Caco-2 (cell line): ENCODE measurements around the gene FLACC1. TPM values are rescaled to one million over a fixed set of nuclear protein-coding genes. Genes with fewer than 3 reads are reported as not detected.

Source experiments
- BruUV-seq: library from RNA; stranded (reverse); fragments of 400-500 nt; replicated peaks from 2 replicates; lab custom pipeline; 2021; lab: Mats Ljungman, UMichigan
- CTCF ChIA-PET: fragments of 300-600 bp; sonication (Branson Sonifier 250); formaldehyde crosslinking; loops from one replicate; lab custom pipeline; 2022; ENCODE audit warnings: antibody characterized with exemption; lab: Charles Lee
- POLR2A ChIA-PET: fragments of 300-600 bp; sonication (Branson Sonifier 250); formaldehyde crosslinking; loops from one replicate; lab custom pipeline; 2022; ENCODE audit warnings: antibody characterized with exemption; lab: Charles Lee
- DNase-seq, 2 experiments: peaks; one replicate each; pipeline versions ENCODE4 v3.0.0 to v3.0.0-alpha.2; 2020 to 2022
- H3K27me3 ChIP-seq: replicated peaks from 2 replicates; pipeline ENCODE4 v1.6.0; 2011; ENCODE audit warnings: low read length; ENCODE audit not compliant: control insufficient read depth, insufficient read depth
- H3K36me3 ChIP-seq: 2 replicates; pipeline ENCODE4 v1.5.1; 2011; ENCODE audit warnings: low read length; ENCODE audit not compliant: control insufficient read depth, insufficient read depth
- H3K4me1 ChIP-seq: fragments of 250-450 bp; sonication (Bioruptor Pico); 2 replicates; pipeline ENCODE4 v1.5.1; 2020; ENCODE audit warnings: mild to moderate bottlenecking
- H3K4me3 ChIP-seq: 2 replicates; pipeline ENCODE4 v1.5.1; 2011; ENCODE audit warnings: low read depth, mild to moderate bottlenecking, control low read depth, low read length
- H3K9me3 ChIP-seq: fragments of 250-450 bp; sonication (Bioruptor Pico); 2 replicates; pipeline ENCODE4 v1.5.1; 2020; ENCODE audit warnings: mild to moderate bottlenecking, moderate library complexity
- H3K27ac Mint-ChIP-seq: one replicate; pipeline ENCODE4 v1.8.0; 2022; ENCODE audit warnings: mixed read lengths; ENCODE audit not compliant: unreplicated experiment
- H3K27me3 Mint-ChIP-seq: one replicate; pipeline ENCODE4 v1.8.0; 2022; ENCODE audit warnings: mixed read lengths; ENCODE audit not compliant: insufficient read depth, unreplicated experiment
- H3K36me3 Mint-ChIP-seq: one replicate; pipeline ENCODE4 v1.8.0; 2022; ENCODE audit warnings: mild to moderate bottlenecking, mixed read lengths; ENCODE audit not compliant: insufficient read depth, unreplicated experiment
- H3K4me1 Mint-ChIP-seq: one replicate; pipeline ENCODE4 v1.8.0; 2022; ENCODE audit warnings: low read depth, mixed read lengths; ENCODE audit not compliant: unreplicated experiment
- H3K4me3 Mint-ChIP-seq: one replicate; pipeline ENCODE4 v1.8.0; 2022; ENCODE audit warnings: mild to moderate bottlenecking, moderate library complexity, mixed read lengths; ENCODE audit not compliant: unreplicated experiment
- H3K9me3 Mint-ChIP-seq: one replicate; pipeline ENCODE4 v1.8.0; 2022; ENCODE audit warnings: mixed read lengths; ENCODE audit not compliant: unreplicated experiment
- CTCF ChIP-seq, 2 experiments: fragments of 200-600 bp in 1 of 2; IDR thresholded peaks; 1 replicate in 1 of 2; 2 replicates in 1 of 2; pipeline versions ENCODE4 v1.5.1 to v1.8.0; 2011 to 2022; ENCODE audit warnings: antibody characterized with exemption in 1 of 2, control low read depth in 1 of 2, inconsistent platforms in 1 of 2, low read depth in 1 of 2, low read length in 1 of 2, mild to moderate bottlenecking in 1 of 2, moderate library complexity in 1 of 2; ENCODE audit not compliant: insufficient read depth in 1 of 2, severe bottlenecking in 1 of 2, unreplicated experiment in 1 of 2
- intact Hi-C: fragments of 100-400 bp; cut with micrococcal nuclease; formaldehyde crosslinking; loops from one replicate; pipeline ENCODE4 v1.10.0; 2022; ENCODE audit not compliant: unreplicated experiment
- total RNA-seq: library from RNA; stranded (reverse); gene quantifications from 2 replicates; pipeline ENCODE4 v1.2.3, GENCODE V29; 2022

The FLACC1 gene
- total RNA-seq, 1 experiment from 2014 or later, result 0.86 TPM

- H3K4me3 ChIP-seq, result no peak overlapping the region
- no peaks in the 10 kb centered on the region for H3K9me3 ChIP-seq
- Mint-ChIP-seq H3K27me3 (no peaks in the 10 kb centered on the region), H3K36me3 (peaks cover 9% of the 10 kb centered on the region), H3K4me3 (no peak overlapping the region), H3K4me1 (no peaks in the 10 kb centered on the region), H3K27ac (no peak overlapping the region), H3K9me3 (peaks cover 11% of the 10 kb centered on the region)
- 0 out of 2 replicates have a peak, but pooled peaks cover 3% of the 10 kb centered on the region for H3K4me1 ChIP-seq
- CTCF ChIA-PET, result no interaction called here
- no peaks in the 10 kb centered on the region for H3K36me3 ChIP-seq
- intact Hi-C loops, result no loop called here
- H3K27me3 ChIP-seq, result no peaks in the 10 kb centered on the region
- BruUV-seq, result no TSS peak
- TF ChIP-seq CTCF (IDR thresholded peaks at IDR 0.05; ENCODE audit: insufficient read depth in 1 of 2, low read depth in 1 of 2, low read length in 1 of 2, severe bottlenecking in 1 of 2, unreplicated experiment in 1 of 2), result no peak
- no peak for DNase-seq
- POLR2A ChIA-PET, result interaction anchor here (0.7 kb wide), 1 partner anchor 310 kb away, joined by 4 read pairs; no protein-coding TSS in a partner anchor
These were observed 102.9 kb downstream of the FLACC1 start for GRCh38 chr2:201254081-201254730.

GRCh38 chr2:201250741-201251140, 106.4 kb downstream of the FLACC1 start:
- no peak overlapping the region for H3K4me3 ChIP-seq
- H3K4me1 ChIP-seq, result no peaks in the 10 kb centered on the region
- Mint-ChIP-seq H3K27me3 (no peaks in the 10 kb centered on the region), H3K36me3 (no peaks in the 10 kb centered on the region), H3K4me1 (no peaks in the 10 kb centered on the region), H3K9me3 (peaks cover 11% of the 10 kb centered on the region), H3K27ac (no peak overlapping the region), H3K4me3 (no peak overlapping the region)
- ChIA-PET CTCF (no interaction called here), POLR2A (no interaction called here)
- TF ChIP-seq CTCF (IDR thresholded peaks at IDR 0.05; ENCODE audit: insufficient read depth in 1 of 2, low read depth in 1 of 2, low read length in 1 of 2, severe bottlenecking in 1 of 2, unreplicated experiment in 1 of 2), result no peak
- H3K9me3 ChIP-seq, result no peaks in the 10 kb centered on the region
- no peaks in the 10 kb centered on the region for H3K27me3 ChIP-seq
- no TSS peak for BruUV-seq
- intact Hi-C loops, result no loop called here
- DNase-seq, result no peak
- H3K36me3 ChIP-seq, result no peaks in the 10 kb centered on the region

- Histone ChIP-seq H3K36me3 (no peaks in the 10 kb centered on the region), H3K4me3 (no peak overlapping the region), H3K27me3 (no peaks in the 10 kb centered on the region), H3K4me1 (no peaks in the 10 kb centered on the region), H3K9me3 (no peaks in the 10 kb centered on the region)
- H3K36me3 Mint-ChIP-seq, result no peaks in the 10 kb centered on the region
- intact Hi-C loops, result no loop called here
- no peak overlapping the region for H3K4me3 Mint-ChIP-seq
- peaks cover 11% of the 10 kb centered on the region for H3K9me3 Mint-ChIP-seq
- ChIA-PET CTCF (no interaction called here), POLR2A (no interaction called here)
- BruUV-seq, result no TSS peak
- H3K27ac Mint-ChIP-seq, result no peak overlapping the region
- no peaks in the 10 kb centered on the region for H3K4me1 Mint-ChIP-seq
- TF ChIP-seq CTCF (IDR thresholded peaks at IDR 0.05; ENCODE audit: insufficient read depth in 1 of 2, low read depth in 1 of 2, low read length in 1 of 2, severe bottlenecking in 1 of 2, unreplicated experiment in 1 of 2), result no peak
- no peaks in the 10 kb centered on the region for H3K27me3 Mint-ChIP-seq
- no peak for DNase-seq
These were observed 107.3 kb downstream of the FLACC1 start for GRCh38 chr2:201249889-201250288.
